G401.6 (cell line): ENCODE measurements around the gene HOXD3.

Experiments
- FAIRE-seq: peaks from 2 replicates; lab custom pipeline; 2012; peaks lifted over from hg19 to GRCh38; lab: Jason Lieb, UNC

Gene HOXD3

DNA sequence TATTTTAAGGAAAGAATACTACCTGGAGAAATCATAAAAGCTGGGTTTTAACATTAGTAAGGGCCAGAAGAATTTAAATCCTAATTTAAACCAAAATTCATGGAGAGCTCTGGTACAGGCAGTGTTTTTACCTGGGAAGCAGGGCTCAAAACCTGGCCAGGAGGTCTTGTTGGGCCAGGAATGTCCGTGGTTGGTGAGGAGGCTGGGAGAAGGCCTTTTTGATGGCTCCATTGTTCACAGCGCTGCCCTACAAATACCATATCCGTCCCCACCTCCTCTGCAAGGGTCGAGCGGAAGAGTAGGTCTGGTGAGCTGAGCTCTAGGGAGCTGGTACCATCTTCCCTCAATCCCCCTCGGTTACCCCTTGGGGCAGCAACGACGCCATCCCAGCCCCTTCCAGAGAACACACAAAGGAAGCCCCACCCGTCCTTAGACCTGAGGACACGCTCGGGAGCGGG, 20.5 kb downstream of the HOXD3 start:
- FAIRE-seq: no peak

DNA sequence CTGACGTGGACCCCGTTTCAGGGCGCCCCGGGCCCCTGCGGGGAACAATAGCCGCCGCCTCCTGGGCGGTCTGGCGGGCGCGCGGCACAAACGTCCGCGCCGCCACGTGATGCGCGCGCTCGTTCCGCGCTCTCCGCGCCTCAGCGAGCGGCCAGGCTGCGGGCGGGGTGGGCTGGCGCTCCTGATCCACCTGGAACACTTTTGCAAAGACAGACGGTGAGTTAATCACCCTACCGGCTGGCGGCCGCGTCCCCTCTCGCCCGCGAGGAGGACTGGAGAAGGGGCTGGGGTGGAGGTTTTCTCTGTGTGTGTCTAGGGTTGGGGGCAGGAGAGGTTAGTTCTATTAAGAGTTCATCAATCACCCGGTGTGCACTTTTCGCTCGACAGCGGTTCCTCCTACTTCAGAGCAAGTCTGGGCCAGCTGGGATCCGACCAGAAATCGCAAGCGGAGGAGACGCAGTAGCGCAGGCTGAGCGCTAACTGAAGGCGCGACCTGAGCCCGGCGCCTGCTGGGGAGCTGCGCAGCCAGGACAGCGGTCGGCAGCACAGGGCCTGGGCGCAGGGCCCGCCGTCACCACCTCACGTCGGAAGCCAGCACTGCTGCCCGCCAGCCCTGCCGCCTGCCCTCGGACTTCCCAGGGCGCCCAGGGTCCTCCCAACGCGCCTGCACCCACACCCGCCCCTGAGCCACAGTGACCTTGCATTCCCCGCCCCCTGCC, 21.1 kb downstream of the HOXD3 start:
- FAIRE-seq: no peak

DNA sequence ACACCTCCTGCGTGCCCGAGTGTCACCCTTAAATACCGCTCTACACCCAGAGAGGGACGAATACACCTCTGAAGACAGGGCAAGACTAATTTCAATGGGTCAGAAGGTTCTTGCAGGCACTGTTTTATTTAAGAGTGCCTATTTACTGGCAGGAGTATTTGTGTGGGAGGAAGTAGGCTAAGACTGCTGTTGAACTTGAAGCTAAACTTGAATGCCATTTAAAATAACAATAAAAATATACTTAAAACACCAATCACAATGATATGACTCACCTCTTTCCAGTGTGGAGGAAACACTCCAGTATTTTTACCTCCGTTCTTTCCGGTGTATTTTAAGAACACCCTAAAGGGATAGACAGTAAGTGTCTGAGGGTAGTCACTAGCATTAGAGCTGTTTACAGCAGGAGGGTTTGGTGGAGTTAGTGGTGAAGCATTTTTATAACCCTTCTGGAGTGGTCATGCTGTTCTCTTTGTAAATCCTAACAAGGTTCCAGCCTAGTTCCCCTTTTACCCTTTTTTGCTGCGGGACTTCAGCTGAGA, 21.7 kb downstream of the HOXD3 start:
- FAIRE-seq: no peak

DNA sequence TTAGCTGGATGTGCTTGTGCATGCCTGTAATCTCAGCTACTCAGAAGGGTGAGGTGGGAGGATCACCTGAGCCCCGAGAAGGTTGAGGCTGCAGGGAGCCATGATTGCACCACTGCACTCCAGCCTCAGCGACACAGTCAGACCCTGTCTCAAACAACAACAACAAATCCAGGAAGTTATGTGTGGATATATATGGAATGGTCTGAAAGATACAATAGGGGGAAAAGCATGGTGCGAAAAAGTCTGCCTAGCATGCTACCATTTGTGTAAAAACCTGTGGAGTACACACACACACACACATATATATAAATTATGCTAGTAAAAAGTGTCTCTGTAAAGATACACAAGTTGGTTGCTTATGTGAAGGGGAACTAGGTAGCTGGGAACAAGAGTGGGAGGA, 24.4 kb downstream of the HOXD3 start:
- no peak for FAIRE-seq

DNA sequence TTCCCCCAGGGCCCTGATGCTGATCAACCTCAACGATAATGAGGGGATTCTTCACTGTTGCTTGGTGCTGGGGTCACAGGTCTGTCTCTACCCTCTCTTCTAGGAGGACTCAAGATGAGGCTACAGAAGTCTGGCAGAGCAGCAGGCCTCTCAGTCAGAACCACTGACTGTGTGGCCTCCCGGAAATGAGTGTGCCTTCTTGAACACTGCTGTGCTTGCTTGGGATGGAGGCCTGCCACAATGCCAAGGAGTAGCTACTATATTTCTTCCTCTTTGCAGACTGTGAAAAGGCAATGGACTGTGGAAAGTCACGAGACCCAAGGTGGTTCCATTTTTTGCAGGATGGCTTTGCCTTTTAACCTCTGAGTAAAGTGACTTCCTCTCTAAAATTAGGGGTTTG, 25.6 kb downstream of the HOXD3 start:
- FAIRE-seq: no peak

DNA sequence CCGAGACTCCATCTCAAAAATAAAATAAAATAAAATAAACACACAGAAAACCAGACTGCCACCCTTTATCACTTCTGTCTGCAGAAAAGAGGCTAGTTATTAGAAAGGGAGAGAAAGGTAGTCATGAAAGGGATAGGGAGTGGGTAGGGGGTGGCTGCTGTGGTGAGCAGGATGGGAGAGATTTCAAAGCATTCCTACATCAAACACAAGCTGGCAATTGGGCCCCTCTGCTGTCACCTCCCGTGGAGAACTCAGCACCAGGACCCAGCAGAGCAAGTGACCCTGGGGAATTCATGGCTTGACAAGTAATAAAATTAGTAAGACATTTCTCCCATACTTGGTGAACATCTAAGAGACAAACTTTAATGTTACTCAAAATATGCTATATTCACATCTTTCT, 27.6 kb downstream of the HOXD3 start:
- FAIRE-seq: no peak

DNA sequence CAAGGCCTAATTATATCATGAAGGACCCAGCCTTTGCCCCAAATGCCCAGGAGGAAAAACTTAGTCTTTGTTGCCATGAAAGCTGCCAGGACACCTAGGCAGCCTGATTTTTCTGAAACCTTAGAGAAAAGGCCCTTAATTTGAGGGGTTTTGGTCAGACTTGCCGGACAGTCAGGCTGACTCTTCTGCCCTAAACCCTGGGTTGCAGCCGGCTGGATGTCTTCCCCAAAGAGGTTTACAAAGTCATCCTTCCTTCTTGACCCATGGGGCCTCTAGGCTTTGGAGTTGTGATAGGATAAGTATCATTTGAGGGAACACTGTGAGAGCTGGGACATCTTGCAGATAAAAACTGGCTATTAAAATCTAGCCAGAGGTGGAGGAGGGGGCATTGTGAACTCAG, 28.9 kb downstream of the HOXD3 start:
- no peak for FAIRE-seq

DNA sequence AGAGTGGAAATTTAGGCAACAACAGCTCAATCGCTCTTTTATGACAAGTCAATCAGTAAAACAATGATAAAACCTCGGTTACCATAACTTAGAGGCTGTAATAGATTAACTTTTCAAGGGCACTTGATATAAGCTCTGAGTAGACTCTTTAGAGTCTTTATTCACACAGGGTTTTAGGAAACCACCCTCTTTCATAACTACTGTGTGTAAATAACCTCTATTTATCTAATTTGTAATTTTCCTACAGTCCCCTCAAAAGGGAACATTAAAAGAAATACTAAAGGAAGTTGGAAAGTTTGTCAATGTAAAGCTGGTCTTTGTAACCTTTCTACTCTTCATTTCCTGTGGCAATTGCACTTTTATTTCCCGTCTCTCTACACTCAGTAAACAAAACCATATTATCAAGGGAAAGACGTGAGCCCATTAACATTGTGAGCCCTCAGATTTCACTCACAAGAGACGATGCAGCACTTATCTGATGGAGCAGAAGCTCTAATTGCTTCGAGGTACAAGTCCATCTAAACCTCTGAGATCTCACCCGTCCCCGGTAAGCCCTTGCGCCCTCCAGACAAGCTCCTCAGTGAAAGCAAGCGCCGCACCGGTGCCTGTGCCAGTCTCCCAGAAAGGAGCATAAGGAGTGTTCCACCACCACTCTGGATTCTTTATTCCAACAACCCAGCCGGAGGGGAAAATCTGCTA, 30.2 kb downstream of the HOXD3 start:
- FAIRE-seq: no peak

DNA sequence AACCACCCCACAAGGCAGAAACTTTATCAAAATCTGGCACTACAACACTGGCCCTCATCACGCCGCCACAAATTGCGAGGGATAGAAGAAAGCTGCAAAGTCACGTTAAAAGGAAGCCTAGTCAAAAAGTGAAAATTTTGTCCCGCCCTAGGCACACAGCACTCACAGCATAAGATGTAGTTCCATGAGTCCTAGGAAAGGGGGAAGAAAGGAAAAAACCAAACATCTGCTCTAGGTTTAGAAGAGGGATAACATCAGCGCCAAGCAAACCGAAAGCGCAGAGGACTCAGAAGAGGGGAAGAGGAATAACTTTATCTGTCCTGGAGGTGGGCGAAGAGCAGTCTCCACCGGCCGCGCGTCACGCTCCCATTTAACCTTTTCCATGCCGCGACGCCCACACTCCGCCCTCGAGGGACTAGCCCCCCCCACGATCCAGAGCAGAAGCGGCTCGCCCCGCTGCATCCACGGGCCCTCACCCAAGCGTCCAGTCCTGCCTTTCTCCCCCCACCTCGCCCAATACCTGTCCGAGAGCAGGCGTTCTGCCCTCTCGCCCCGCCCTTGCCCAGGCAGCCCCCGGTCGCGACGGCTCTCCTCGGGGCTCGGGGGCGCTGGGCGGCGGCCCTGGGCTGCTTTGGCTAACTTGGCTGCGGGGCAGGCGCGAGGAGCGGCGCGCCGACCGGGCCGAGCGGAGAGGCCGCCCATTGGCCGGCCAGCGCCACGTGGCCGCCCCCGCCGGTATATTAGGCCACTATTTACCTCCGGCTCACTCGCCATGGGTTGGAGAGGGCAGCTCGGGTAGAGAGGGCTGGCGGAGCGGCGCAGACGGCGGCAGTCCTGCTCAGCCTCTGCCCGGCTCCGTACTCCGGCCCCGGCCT, 31.0 kb downstream of the HOXD3 start, which contains the start of gene HOXD1:
TSS of gene HOXD1 (plus strand) at position 770 of the 875 bp plus-strand sequence. CDS start 134 bp downstream, outside the sequence.
- no peak for FAIRE-seq

DNA sequence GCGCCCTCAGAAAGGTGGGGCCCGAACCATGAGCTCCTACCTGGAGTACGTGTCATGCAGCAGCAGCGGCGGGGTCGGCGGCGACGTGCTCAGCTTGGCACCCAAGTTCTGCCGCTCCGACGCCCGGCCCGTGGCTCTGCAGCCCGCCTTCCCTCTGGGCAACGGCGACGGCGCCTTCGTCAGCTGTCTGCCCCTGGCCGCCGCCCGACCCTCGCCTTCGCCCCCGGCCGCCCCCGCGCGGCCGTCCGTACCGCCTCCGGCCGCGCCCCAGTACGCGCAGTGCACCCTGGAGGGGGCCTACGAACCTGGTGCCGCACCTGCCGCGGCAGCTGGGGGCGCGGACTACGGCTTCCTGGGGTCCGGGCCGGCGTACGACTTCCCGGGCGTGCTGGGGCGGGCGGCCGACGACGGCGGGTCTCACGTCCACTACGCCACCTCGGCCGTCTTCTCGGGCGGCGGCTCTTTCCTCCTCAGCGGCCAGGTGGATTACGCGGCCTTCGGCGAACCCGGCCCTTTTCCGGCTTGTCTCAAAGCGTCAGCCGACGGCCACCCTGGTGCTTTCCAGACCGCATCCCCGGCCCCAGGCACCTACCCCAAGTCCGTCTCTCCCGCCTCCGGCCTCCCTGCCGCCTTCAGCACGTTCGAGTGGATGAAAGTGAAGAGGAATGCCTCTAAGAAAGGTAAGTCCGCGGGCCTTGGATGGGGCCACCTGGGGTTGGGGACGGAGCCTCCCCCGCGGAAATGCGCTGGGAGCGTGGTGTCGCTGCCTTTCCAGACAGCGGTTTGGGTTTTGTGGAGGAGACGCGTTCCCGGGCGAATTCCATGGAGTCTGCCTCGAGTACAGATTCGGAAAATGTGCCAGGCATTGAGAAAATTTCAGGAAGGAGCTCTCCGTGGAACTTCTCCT, 31.9 kb downstream of the HOXD3 start:
- FAIRE-seq: no peak

DNA sequence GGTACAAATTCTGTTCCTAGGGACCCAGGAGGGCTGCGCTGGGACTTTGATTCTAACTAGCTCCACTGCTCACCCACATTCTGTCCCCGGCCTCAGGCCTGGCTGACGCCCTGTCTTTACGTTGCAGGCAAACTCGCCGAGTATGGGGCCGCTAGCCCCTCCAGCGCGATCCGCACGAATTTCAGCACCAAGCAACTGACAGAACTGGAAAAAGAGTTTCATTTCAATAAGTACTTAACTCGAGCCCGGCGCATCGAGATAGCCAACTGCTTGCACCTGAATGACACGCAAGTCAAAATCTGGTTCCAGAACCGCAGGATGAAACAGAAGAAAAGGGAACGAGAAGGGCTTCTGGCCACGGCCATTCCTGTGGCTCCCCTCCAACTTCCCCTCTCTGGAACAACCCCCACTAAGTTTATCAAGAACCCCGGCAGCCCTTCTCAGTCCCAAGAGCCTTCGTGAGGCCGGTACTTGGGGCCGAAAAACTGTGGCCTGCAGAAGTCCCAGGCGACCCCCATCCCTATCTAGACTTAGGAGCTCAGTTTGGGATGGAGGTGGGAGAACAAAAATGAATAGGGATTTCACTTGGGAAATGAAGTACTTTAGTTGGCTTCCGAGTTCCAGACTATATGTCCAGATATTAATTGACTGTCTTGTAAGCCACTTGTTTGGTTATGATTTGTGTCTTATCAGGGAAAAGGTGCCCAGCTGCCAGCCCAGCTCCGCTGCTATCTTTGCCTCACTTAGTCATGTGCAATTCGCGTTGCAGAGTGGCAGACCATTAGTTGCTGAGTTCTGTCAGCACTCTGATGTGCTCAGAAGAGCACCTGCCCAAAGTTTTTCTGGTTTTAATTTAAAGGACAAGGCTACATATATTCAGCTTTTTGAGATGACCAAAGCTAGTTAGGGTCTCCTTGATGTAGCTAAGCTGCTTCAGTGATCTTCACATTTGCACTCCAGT, 32.9 kb downstream of the HOXD3 start:
- no peak for FAIRE-seq

DNA sequence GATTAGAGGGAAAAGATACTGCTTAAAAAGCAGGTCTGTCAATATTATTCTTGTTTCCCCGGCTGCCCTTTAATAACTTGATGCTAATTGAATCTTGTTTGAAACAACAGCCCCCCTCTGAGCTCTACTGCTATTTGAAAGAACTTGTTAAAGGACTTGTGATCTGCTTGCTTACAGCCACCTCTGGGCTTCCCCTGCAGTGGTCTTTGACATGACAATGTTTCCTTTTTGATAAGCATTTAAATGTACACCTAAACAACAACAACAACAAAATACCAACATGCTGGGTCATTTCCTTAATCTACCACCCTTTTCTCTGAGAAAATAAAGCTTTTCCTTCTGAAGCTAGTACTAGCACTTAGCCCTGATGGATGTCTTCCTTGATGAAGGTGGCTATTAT, 35.2 kb downstream of the HOXD3 start:
- no peak for FAIRE-seq

DNA sequence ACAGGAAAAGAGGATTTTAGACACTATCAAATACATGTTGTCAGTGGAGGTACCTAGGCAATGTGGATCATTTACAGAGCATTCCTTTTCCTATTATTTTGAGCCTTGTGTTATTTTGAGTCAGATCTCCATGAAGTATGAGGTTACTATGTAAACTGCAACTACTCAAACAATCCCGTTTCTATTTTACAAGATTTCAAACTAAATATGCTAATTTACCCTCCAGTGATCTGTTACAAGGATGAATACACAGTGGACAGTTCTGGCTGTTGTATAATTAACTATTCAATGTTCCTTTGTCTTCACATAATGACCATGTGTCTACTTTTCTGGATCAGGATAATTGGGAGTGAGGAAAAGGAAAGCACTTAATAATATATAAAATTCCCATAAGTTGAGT, 35.9 kb downstream of the HOXD3 start:
- FAIRE-seq: no peak

DNA sequence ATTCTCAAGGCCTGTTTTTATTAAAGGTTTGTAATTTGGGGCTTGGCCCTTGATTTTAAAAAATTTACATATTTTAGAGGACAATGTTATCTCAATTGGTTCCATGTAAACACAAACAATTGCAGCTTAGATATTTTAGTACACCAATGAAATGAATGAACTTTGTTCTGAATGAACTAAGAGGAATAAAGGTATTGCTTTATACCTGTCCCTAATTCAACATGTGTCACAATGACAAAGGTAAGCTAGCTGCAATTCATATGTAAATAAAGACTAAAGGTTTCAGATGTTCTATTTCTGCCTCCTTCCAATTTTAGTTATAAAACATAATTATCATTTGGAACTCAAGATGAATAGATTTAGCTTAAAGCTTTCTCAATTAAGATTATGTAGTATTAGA, 42.8 kb downstream of the HOXD3 start:
- no peak for FAIRE-seq

DNA sequence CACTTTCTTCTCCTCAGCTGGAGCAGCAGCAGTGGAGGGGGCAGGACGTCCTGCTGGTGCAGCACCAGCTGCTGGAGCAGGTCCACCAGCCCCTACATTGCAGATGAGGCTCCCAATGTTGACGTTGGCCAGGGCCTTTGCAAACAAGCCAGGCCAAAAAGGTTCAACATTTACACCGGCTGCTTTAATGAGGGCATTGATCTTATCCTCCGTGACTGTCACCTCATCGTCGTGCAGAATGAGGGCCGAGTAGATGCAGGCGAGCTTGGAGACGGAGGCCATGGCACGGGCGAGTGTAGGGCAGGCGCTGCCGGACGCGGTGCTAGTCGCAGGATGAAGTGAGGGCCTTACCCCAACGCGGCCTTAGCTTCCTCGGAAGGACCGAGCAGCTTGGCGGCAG, 43.9 kb downstream of the HOXD3 start:
- no peak for FAIRE-seq

DNA sequence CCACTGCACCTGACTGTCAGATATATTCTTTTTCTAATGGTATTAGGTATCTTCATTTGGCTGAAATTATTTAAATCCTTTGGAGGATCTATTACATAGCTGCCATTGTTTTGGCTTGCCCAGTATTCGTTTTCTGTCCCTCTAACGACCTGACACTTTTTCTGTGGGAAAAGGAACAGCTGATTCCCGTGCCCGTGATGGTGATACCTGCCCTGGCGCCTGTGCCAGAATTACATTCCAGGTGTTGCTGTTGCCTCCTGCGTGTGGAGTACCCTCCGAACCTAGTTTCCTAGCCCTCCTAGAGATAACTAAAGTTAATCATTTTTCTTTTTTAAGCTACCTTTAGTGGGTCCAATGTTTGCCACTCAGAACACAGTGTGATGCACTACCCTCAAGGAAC, 45.4 kb downstream of the HOXD3 start:
- FAIRE-seq: no peak

DNA sequence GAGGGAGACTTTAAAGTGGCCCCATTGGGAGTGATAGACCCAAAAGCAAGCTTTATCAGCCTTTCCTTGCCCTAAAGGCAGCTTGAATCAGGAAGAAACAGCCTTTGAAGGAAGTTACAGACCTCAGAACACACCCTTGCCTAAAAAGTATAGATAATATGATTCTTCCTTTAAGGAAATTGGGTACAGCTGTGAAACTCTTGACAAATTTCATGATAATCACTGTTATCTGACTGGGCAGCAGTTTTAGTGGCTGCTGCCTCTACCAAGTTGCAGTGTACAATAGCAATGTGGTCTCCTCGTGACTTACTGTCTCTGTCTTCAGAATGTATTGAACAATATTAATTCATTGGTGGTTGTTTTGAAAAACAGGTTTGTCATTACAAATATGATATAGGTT, 48.0 kb downstream of the HOXD3 start:
- no peak for FAIRE-seq

DNA sequence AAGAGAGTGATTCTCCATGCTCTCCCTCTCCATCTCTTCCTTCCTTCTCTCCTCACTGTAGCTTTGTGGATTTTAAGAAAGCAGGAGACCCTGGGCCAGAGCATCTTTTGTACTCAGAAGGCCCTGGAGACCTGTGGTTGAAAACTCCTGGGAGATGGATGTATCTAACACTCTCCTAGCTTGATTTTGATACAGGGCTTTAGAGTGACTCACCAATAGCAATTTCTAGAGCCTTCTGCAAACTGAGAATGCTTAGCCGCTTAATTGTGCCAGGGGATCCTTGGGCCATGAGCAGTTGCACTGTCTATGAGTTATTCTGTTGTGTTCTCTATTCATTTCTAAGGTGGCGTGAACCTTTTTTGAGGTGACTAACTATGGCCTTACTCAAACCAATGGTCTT, 49.0 kb downstream of the HOXD3 start:
- FAIRE-seq: no peak

DNA sequence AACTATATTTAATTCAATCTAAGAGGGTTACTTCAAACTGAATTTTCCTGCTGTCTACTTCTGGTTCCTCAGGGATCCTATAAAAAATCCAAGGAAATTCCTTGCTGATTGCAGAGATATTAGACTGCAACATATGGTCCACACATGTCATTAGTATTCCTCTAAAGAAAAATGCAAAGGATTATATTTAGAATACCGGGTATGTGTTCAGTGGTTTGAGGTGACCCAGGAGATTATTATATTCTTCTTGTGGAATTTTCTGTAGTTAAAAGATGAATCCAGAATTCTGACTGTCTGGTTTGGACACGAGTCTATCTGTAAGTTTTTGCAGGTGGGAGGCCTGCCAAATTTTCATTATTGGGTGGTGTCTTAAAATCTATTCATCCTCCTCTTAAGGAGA, 49.6 kb downstream of the HOXD3 start:
- FAIRE-seq: no peak

DNA sequence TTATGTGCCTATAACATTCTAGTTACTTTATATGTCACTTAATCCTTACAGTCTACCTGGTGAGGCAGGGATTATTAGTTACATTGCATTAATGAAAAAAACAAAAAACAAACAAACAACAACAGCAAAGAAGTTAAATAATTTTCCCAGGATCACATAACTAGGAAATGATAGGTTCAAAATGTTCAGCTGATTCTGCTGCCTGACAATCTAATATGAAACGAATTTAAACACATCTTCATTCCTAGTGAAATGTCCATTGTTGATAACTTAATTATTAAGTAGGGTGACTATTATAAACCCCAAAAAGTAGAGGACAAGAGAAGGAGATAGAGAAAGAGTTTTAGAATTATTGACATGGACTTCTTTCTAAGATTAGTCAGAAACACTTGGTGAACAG, 54.0 kb downstream of the HOXD3 start:
- FAIRE-seq: peak; percentile 56
